Body of pancreas (tissue), 4 donors: ENCODE measurements around the gene ARL14EP. TPM values are rescaled to one million over a fixed set of nuclear protein-coding genes. Genes with fewer than 3 reads are reported as not detected.

Experiments
- ATAC-seq: fragments of 150-250 bp; one replicate; pipeline ENCODE4 v1.9.1; 2016
- DNase-seq, 4 donors: peaks; one replicate each; pipeline ENCODE4 v3.0.0-alpha.2; 2019
- H3K27ac ChIP-seq, 4 donors: fragments of 200-600 bp; sonication (generic); 1 replicate in 3 of 4; 2 replicates in 1 of 4; pipeline versions ENCODE4 v1.5.1 to v1.6.1; 2016 to 2019; ENCODE audit warnings: mild to moderate bottlenecking in 1 of 4, mixed read lengths in 1 of 4, moderate library complexity in 1 of 4
- H3K27me3 ChIP-seq, 2 donors: fragments of 200-600 bp; sonication (generic); one replicate each; pipeline ENCODE4 v1.6.0; 2016; ENCODE audit warnings: mild to moderate bottlenecking in 1 of 2
- H3K36me3 ChIP-seq, 2 donors: fragments of 200-600 bp; sonication (generic); replicated peaks in 1 of 2; 2 replicates each; pipeline ENCODE4 v1.5.1; 2016; ENCODE audit warnings: low read depth in 2 of 2; ENCODE audit not compliant: insufficient read depth in 1 of 2
- H3K4me1 ChIP-seq: fragments of 200-600 bp; sonication (generic); one replicate; pipeline ENCODE4 v1.6.0; 2016
- H3K4me3 ChIP-seq, 2 donors: fragments of 200-600 bp; sonication (generic); 1 replicate in 1 of 2; 2 replicates in 1 of 2; pipeline ENCODE4 v1.5.1; 2016 to 2019
- H3K9me3 ChIP-seq, 3 donors: fragments of 200-600 bp; sonication (generic); 1 replicate in 2 of 3; 2 replicates in 1 of 3; pipeline ENCODE4 v1.5.1; 2016
- POLR2A ChIP-seq, 3 donors: fragments of 450-650 bp; IDR thresholded peaks; one replicate each; pipeline ENCODE4 v1.6.1; 2016; ENCODE audit warnings: antibody characterized with exemption in 3 of 3, mild to moderate bottlenecking in 2 of 3
- WGBS, 2 donors: methylation state at CpG; one replicate each; pipeline ENCODE4 v1.1.5; 2017; 5-methylcytosine and 5-hydroxymethylcytosine counted together
- intact Hi-C: fragments of 100-400 bp; cut with DNase I; formaldehyde crosslinking; loops from one replicate; pipeline ENCODE4 v1.15.1; 2023
- total RNA-seq, 2 donors: library from RNA; depleted of rRNA; stranded (reverse); fragments of >200 nt; gene quantifications; one replicate each; pipeline ENCODE4 v1.1.0, GENCODE V29; 2016
- TF ChIP-seq, protein P1 (sequence below), 7 experiments: fragments of 450-650 bp in 4 of 7; fragments of 200-600 bp in 3 of 7; sonication (generic) in 3 of 7; IDR thresholded peaks; one replicate each; pipeline ENCODE4 v1.5.1; 2016 to 2019; ENCODE audit warnings: antibody characterized with exemption in 7 of 7

ARL14EP gene
- total RNA-seq, 2 donors from 2014 or later = 7.9 to 12.5 TPM

DNA sequence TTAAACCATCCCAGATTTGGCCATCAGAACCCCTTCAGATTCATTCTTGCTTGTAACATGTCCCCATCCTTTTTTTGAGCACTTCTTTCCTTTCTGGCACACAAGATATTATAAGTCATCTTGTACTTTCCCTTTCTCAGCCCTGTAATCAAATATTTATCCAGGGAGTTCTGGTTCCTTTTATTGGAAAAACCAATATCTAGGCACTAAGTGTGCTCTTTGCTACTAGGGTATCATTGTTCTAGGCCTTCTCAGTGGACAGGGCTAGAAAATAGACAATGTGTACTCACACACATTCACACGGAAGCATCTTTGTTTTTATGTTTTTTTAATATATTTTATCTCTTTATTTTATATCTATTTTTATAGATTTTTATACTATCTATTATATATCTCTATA lies 47.3 kb downstream of the ARL14EP start:
- no peak for ATAC-seq
- Histone ChIP-seq H3K27me3 (no peaks in the 10 kb centered on the region), H3K4me3 (no peak overlapping the region), H3K27ac (no peak overlapping the region), H3K4me1 (no peaks in the 10 kb centered on the region), H3K9me3 (no peaks in the 10 kb centered on the region), H3K36me3 (no peaks in the 10 kb centered on the region)
- DNase-seq = no peak
- intact Hi-C loops = no loop called here
- TF ChIP-seq, protein P1, sequence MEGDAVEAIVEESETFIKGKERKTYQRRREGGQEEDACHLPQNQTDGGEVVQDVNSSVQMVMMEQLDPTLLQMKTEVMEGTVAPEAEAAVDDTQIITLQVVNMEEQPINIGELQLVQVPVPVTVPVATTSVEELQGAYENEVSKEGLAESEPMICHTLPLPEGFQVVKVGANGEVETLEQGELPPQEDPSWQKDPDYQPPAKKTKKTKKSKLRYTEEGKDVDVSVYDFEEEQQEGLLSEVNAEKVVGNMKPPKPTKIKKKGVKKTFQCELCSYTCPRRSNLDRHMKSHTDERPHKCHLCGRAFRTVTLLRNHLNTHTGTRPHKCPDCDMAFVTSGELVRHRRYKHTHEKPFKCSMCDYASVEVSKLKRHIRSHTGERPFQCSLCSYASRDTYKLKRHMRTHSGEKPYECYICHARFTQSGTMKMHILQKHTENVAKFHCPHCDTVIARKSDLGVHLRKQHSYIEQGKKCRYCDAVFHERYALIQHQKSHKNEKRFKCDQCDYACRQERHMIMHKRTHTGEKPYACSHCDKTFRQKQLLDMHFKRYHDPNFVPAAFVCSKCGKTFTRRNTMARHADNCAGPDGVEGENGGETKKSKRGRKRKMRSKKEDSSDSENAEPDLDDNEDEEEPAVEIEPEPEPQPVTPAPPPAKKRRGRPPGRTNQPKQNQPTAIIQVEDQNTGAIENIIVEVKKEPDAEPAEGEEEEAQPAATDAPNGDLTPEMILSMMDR (IDR thresholded peaks at IDR 0.05) = no peak
- TF ChIP-seq POLR2A (IDR thresholded peaks at IDR 0.05) = no peak
- 56 to 59% methylated on average over 1 of the region's 1 CpG for WGBS, 2 donors

- ATAC-seq = no peak
- DNase-seq = no peak
- Histone ChIP-seq H3K4me1 (no peaks in the 10 kb centered on the region), H3K27me3 (no peaks in the 10 kb centered on the region), H3K27ac (no peak overlapping the region), H3K9me3 (no peaks in the 10 kb centered on the region), H3K4me3 (no peak overlapping the region), H3K36me3 (no peaks in the 10 kb centered on the region)
- intact Hi-C loops = no loop called here
- WGBS, 2 donors = 70 to 71% methylated on average over 2 of the region's 2 CpGs
- no peak for TF ChIP-seq POLR2A (IDR thresholded peaks at IDR 0.05)
- TF ChIP-seq, protein P1 (IDR thresholded peaks at IDR 0.05) = no peak
Measured at GRCh38 chr11:30377347-30377746, 54.4 kb downstream of the ARL14EP start.

DNA sequence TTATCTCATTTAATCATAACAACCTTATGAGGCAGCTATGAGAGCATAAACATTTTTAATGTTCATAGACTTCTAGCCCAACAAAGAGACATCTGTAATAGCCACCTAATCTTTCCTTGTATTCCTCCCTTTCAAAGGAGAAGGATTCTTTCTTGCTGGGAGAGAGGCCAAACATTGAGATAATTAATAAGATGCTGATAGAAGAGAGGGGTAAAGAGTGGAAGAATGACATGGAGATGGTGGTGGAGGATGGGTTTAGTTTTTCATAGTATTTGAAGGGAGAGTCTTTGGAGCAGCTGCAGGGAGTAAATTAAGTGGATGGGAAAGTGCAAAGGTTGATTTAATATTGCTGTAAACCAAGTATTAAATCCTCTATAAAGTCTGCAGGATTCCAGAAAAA lies 57.9 kb downstream of the ARL14EP start:
- ATAC-seq = no peak
- H3K4me1 ChIP-seq = no peaks in the 10 kb centered on the region
- TF ChIP-seq POLR2A (IDR thresholded peaks at IDR 0.05) = no peak
- TF ChIP-seq, protein P1 (IDR thresholded peaks at IDR 0.05) = no peak
- no peaks in the 10 kb centered on the region for H3K27me3 ChIP-seq
- H3K4me3 ChIP-seq = no peak overlapping the region
- H3K36me3 ChIP-seq = no peaks in the 10 kb centered on the region
- H3K27ac ChIP-seq = no peak overlapping the region
- H3K9me3 ChIP-seq = no peaks in the 10 kb centered on the region
- intact Hi-C loops = no loop called here
- no peak for DNase-seq

GRCh38 chr11:30381879-30382278 lies 59.0 kb downstream of the ARL14EP start:
- intact Hi-C loops = no loop called here
- DNase-seq = no peak
- no peak for TF ChIP-seq POLR2A (IDR thresholded peaks at IDR 0.05)
- WGBS, 2 donors = 54 to 59% methylated on average over 2 of the region's 2 CpGs
- Histone ChIP-seq H3K4me3 (no peak overlapping the region), H3K27ac (no peak overlapping the region), H3K27me3 (no peaks in the 10 kb centered on the region), H3K36me3 (no peaks in the 10 kb centered on the region), H3K4me1 (no peaks in the 10 kb centered on the region), H3K9me3 (no peaks in the 10 kb centered on the region)
- no peak for ATAC-seq

Other genes with a start within 250 kb of the ARL14EP start
- gene FSHB, start 92.1 kb upstream of the ARL14EP start, total RNA-seq = not detected